GM21423 (cell line): Measurements from ENCODE around the gene SSTR3.

Experiments used
- ATAC-seq: cut with Tn5 transposase; IDR thresholded peaks from one replicate; pipeline ENCODE4 v1.9.1; 2021; ENCODE audit warnings: mild to moderate bottlenecking, moderate library complexity; ENCODE audit not compliant: unreplicated experiment

SSTR3 gene

DNA sequence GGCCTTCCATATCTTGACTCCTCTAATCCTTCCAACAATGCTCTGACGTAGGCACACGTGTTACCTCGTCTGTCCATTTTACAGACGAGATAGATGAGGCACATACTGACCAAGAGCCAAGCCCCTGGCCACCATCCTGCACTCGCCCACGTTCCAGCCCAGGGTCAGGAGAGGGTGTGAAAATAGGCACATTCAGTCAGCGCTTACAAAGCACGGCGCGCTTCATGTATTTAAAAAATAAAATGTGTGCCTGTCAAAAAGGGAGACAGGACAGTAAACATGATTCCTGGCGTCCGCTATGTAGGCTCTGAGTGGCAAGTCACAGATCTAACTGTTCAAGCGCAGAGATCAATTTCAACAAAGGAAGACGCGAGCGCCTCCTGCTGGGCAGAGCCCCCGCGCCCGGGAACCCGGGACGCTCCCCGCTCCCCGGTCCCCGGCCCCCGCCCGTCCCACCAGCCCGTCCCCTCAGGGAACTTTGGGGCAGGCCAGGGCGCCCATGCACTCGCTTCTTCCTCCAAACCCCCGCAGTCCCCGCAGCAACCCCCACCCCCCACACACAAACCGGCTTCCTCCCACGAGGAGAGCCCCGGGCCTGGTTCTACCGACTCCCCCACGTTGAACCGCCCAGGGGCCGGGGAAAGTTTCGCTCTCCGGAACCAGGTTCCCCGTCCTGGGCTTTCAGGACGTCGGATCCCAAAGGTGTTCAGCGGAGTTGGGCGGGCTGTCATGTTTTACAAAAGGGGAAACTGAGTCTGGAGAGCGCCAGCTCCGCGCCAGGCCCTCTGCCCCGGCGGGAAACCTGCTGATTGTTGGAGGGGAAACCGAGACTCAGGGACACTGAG is 13.8 kb downstream of the SSTR3 start:
- ATAC-seq, result no peak

DNA sequence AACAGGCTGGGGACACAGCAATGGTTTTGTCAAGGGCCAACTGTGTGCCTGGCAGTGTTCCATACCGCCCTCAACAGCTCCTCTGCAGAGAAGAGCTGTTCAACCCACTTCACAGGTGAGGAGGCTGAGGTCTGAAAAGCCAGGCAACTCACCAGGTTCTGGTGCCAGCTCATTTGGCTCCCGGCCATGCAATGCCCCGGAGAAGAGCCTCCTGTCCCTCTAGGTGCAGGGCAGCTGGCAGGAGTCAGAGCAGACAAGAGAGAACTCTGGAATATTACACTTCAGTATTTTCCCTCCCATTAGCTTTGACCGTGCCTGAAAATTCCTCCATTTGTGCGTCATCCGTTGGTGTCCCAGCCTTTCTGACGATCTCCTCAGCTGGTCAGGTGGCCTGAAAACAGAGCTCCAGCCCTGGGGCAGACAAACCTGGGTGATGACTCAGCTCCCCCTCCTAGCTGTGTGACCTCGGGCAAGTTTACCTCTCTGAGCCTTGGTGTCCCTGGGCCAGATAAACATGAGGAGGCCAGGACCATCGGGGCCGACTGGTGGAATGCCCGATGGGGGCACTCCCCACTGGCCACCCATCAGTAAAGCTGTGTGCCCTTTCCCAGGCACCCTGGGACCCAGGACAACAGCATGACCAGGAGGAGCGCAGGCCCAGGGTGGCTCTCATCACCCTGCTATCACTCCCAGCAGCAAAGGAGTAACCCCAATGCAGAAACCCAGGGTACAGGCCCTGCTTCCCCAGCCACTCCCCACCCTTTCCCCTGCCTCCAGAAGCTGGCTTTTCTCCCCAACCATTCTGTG is 14.6 kb downstream of the SSTR3 start:
- no peak for ATAC-seq

- no peak for ATAC-seq
Measured at GRCh38 chr22:37196539-37197450, 15.5 kb downstream of the SSTR3 start.

DNA sequence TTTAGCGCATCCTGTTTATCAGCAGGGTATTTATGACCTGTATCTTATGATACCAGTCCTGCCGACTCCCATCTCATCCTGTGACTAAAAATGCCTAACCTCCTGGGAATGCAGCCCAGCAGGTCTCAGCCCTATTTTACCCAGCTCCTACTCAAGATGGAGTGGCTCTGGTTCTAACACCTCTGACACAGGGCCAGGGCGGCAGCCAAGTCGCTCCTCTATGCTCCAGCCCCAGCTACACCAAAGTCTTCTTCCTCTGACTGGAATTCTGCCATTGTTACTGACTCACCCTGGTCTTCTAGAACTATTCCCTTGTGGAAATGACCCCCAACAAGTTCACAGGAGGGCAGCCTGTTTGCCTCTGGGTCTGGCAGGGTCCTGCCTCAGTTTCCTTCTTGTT is 16.4 kb downstream of the SSTR3 start:
- no peak for ATAC-seq

DNA sequence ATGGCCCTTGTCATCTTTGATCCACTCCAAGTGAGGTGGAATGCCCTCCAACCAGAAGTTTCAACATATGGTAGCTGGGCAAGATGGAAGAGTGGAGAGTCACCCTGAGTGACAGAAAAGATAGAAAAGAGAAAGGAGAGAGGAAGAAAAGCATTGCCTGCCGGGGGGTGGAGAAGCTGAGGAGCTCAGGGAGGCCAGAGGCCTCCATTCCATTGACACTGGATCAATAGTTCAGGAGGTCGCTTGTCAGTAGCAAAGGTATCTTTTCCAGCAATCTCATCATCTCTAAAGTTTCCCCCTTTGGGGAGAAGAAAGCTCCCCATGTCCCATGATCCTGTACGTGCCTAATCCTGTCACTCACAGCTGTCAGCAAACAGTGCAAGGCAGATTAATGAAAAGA is 17.5 kb downstream of the SSTR3 start:
- no peak for ATAC-seq

DNA sequence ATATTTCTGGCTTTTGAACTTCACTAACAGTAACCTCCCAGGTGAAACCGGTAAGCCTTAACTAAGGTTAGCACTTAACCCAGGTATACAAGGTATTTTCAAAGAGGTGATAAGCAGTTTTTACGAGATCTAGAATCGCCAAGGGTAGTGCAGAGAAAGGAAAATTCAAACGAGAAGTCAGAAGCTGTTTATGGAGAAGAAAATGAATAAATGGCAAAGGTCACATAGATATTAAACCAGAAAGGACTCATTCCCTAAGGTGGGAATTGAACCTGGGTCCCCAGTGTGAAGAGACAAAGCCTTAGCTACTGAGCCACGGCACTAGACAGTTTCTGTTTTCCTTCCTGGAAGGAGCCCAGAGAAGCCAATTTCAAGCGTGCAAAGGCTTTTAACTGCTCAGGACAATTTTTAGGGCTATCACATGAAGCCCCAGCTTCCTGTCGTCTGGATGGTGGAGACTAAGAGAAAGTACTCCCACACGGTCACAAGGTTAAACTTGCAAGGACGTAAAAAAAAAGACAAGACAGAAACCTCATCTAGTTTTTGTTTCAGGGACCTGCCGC is 18.6 kb downstream of the SSTR3 start:
- ATAC-seq, result no peak

DNA sequence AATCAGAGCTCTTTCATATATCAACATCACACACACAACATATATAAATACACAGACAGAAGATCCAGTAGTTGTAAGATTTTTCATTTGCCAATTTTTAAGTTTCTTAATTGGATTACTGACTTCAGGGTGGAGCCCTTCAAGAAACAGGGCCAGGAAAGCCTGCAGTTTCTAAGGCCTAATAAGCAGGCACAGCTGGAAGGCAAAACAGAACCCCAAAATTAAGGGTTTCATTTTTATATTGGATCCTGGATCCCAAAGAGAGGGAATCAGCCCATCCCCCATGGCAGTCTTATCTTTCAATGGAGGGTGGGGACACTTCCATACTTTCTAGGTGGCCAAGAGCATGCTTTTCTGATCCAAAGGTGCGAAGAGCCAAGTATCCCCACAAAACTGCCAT is 19.5 kb downstream of the SSTR3 start:
- no peak for ATAC-seq

DNA sequence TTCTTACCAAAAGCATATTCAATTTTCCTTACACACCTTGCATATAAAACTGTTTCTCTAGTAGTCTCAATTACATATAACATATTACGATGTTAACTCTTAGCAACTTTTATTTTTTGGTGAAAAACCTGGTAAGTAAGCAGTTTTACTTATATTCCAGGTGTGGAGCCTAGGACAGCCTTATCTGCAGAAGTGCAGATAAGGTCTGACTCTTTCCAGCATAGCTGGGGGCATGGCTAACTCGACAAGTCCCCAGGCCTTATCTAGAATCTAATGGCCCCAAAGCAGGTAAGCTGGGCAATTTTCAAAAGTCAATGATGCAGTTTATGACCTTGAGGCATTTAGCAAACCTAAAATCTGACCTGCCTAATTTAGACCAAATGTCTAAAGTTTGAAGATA is 20.1 kb downstream of the SSTR3 start:
- ATAC-seq, result no peak

DNA sequence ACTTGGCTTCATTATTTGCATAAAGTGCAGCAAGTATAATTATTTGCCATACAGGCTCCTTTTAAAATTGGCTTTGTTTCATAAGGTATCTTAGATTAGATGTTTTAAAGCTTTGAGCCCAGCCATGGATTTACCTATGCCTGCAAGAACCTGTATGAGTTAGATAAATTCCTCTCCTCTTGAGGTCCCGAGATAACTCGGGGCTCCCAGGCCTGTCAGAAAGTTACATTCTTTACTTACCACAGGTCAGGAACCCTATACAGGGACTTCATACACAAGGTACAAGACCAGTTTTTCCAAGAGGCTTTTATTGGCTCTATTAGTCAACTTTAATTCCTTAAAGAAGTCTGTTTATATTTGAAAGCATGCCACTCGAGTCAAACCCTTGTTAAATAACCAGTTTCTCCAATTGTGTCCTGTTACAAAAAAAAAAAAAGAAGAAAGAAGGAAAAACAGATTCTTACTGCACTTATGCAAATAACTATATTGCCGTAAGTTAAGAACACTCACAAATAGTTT is 22.0 kb downstream of the SSTR3 start:
- ATAC-seq, result no peak

- no peak for ATAC-seq
Measured at GRCh38 chr22:37188901-37189466, 23.3 kb downstream of the SSTR3 start.

DNA sequence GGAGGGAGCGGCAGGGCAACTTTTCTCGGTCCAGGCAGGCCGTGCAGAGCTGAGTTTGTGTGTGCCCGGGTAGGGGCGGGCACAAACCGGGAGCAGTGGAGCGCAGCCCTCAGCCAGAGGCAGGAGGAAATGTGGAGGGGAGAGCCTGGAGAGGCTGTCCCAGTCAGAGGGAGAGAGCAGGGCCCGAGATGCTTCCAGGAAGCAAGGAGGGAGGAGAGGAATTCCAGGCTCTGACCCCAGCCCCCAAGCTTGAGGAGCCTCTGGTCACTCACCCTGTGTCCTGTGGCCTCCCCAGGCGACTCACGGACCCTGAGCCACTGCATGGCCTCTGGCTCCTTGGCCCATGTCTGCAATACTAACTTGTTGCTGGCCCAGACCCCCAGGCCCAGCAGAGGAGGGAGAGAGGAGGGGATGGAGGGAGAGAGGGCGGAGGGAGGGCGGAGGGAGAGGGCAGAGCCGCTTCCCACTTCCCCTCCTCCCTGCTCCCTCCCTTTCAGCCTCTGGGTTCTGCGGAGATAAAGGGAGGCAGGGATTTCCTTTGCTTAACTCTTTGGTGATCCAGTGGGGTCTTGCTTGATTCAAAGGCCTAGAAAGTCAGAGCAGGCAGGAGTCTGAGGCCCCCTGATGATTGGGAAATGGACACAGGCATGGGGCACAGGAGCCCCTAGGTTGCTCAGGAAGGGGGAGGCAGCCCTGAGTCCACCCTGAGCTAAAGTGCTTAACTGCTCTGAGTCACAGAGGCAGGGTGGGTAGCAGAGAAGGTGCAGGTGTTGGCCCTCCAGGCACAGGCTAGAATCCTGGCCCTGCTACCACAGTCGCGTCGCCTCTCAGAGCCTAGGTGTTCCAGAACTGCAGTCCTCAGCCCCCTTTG is 24.2 kb downstream of the SSTR3 start, which contains the start of gene C1QTNF6:
TSS of gene C1QTNF6 (minus strand) at position 357 of the 871 bp plus-strand sequence. CDS start at position 323, 34 bp downstream.
- ATAC-seq, result no peak

DNA sequence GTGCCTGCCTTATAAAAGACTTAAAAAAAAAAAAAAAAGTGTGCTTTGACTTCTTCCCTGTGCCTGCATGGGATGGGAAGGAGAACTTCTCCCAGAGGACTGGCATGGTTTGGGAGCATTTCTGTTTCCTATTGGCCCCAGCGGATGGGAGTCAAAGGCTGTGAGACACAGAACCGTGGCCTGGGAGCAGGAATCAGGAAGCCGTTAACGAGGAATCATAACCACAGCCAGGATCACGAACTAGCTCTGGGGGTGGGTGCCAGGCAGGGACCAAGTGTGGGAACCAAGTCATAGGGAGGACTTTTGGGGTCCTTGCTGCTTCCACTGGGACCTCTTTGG is 24.8 kb downstream of the SSTR3 start:
- ATAC-seq, result no peak

GRCh38 chr22:37186997-37187522 is 25.2 kb downstream of the SSTR3 start:
- ATAC-seq, result no peak

GRCh38 chr22:37186228-37186996 is 25.9 kb downstream of the SSTR3 start:
- no peak for ATAC-seq

DNA sequence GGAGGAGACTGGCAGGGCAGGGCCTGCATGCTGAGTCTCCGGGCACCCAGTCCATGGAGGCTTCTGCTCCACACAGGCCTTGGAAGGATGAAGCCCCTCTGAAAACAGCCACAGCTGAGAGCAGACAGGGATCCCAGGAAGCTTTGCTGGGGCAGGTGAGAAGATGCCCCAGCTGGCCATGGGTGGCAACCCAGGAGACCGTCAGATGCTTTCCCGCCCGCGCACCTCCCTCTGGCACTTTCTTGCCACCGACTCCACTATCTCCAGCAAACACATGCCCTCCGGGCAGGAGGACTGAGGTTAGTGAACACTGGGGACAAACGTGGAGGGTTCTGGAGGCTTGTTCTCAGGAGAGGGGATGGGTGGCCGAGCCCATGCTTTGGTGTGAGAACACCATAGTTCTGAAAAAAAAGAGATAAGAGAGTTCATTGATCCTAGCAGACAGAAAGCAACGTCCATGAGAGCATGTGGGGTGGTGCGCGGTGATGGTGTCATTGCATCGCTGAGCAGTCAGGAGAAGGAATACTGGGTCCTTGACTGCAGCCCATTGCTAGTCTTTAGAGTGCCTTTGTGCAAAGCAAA is 26.5 kb downstream of the SSTR3 start:
- no peak for ATAC-seq

- no peak for ATAC-seq
Measured at GRCh38 chr22:37184816-37185541, 27.3 kb downstream of the SSTR3 start.

DNA sequence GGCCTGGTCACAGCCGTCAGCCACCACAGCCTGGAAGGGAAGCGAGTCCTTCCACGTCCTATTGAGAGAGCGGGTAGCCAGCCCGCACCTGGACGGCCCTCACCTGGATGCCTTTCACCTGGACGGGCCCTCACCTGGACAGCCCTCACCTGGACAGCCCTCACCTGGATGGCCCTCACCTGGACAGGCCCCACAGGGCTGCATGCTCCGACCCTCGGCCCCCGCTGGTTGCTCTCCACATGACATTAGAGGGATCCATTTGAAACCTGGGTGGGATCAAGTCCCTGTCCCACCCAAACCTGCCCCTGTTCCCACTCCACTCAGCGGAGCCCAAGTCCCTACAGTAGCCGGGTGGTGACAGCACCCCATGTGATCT is 27.9 kb downstream of the SSTR3 start:
- no peak for ATAC-seq
